HepG2 (cell line): ENCODE results near the gene SCARF1. TPM values are rescaled to one million over a fixed set of nuclear protein-coding genes. Genes with fewer than 3 reads are reported as not detected.

Experiments used
- AHDC1 ChIP-seq: sonication (generic); formaldehyde crosslinking; IDR thresholded peaks from 2 replicates; pipeline ENCODE4 v1.5.1; 2020; ENCODE audit warnings: mild to moderate bottlenecking, missing genetic modification reagents, borderline replicate concordance
- ATAD3A ChIP-seq: sonication (generic); formaldehyde crosslinking; IDR thresholded peaks from 2 replicates; pipeline ENCODE4 v1.4.0; 2020; ENCODE audit warnings: missing genetic modification reagents
- CBX5 ChIP-seq: sonication (generic); formaldehyde crosslinking; IDR thresholded peaks from 2 replicates; pipeline ENCODE4 v1.4.0; 2020; ENCODE audit warnings: missing genetic modification reagents, borderline replicate concordance
- FOSL1 ChIP-seq: sonication (generic); formaldehyde crosslinking; IDR thresholded peaks from 2 replicates; pipeline ENCODE4 v1.9.0; 2021; ENCODE audit warnings: missing genetic modification reagents, borderline replicate concordance
- HOXA5 ChIP-seq: sonication (generic); formaldehyde crosslinking; IDR thresholded peaks from 2 replicates; pipeline ENCODE4 v1.4.0; 2020; ENCODE audit warnings: missing genetic modification reagents
- LCORL ChIP-seq, 2 experiments: fragments of 450-650 bp in 1 of 2; sonication (generic) in 1 of 2; formaldehyde crosslinking in 1 of 2; IDR thresholded peaks; 2 replicates each; pipeline versions ENCODE4 v1.5.0 to v1.6.1; 2017 to 2020; ENCODE audit warnings: antibody characterized with exemption in 1 of 2, missing genetic modification reagents in 1 of 2
- NFIC ChIP-seq: IDR thresholded peaks from 2 replicates; pipeline ENCODE4 v1.6.1; 2012; ENCODE audit warnings: mild to moderate bottlenecking, low read length, inconsistent platforms
- TEF ChIP-seq: sonication (generic); formaldehyde crosslinking; IDR thresholded peaks from 2 replicates; pipeline ENCODE4 v1.5.0; 2020; ENCODE audit warnings: missing genetic modification reagents
- YEATS2 ChIP-seq: sonication (generic); formaldehyde crosslinking; IDR thresholded peaks from 2 replicates; pipeline ENCODE4 v1.4.0; 2020; ENCODE audit warnings: missing genetic modification reagents, borderline replicate concordance
- ZBTB39 ChIP-seq: sonication (generic); formaldehyde crosslinking; IDR thresholded peaks from 2 replicates; pipeline ENCODE4 v1.5.0; 2020; ENCODE audit warnings: missing genetic modification reagents
- ZFP1 ChIP-seq: IDR thresholded peaks from 2 replicates; pipeline ENCODE4 v1.6.1; 2016
- ZFP90 ChIP-seq: sonication (generic); formaldehyde crosslinking; IDR thresholded peaks from 2 replicates; pipeline ENCODE4 v1.8.0; 2022; ENCODE audit warnings: missing genetic modification reagents, mild to moderate bottlenecking, inconsistent platforms, borderline replicate concordance
- ZMAT3 ChIP-seq: sonication (generic); formaldehyde crosslinking; conservative IDR thresholded peaks from 2 replicates; pipeline ENCODE4 v1.7.0; 2021; ENCODE audit warnings: missing genetic modification reagents
- ZNF468 ChIP-seq: sonication (generic); formaldehyde crosslinking; IDR thresholded peaks from 2 replicates; pipeline ENCODE4 v1.8.0; 2022; ENCODE audit warnings: mild to moderate bottlenecking, moderate library complexity, missing genetic modification reagents
- ZNF563 ChIP-seq: sonication (generic); formaldehyde crosslinking; IDR thresholded peaks from 2 replicates; pipeline ENCODE4 v1.8.0; 2022; ENCODE audit warnings: mild to moderate bottlenecking, moderate library complexity, missing genetic modification reagents
- ZNF564 ChIP-seq: sonication (generic); formaldehyde crosslinking; IDR thresholded peaks from 2 replicates; pipeline ENCODE4 v1.8.1; 2023; ENCODE audit warnings: mild to moderate bottlenecking, missing genetic modification reagents
- ZNF782 ChIP-seq: sonication (generic); formaldehyde crosslinking; IDR thresholded peaks from 2 replicates; pipeline ENCODE4 v1.4.0; 2020; ENCODE audit warnings: missing genetic modification reagents, mild to moderate bottlenecking, borderline replicate concordance
- ZNF878 ChIP-seq: sonication (generic); formaldehyde crosslinking; IDR thresholded peaks from 2 replicates; pipeline ENCODE4 v1.8.1; 2023; ENCODE audit warnings: mild to moderate bottlenecking, missing genetic modification reagents, moderate library complexity
- polyA plus RNA-seq, 8 experiments: library from polyadenylated mRNA; depleted of rRNA in 3 of 8; stranded (reverse) in 7 of 8; unstranded in 1 of 8; fragments of >200 nt; fragmentation: Illumina TruSeq in 4 of 8; extraction: Trizol in 4 of 8; gene quantifications; 2 replicates each; pipeline versions ENCODE4 v1.2.1 to v1.2.3, GENCODE V29; 2011 to 2016; ENCODE audit warnings: low read depth in 4 of 8, missing spikeins in 1 of 8, mixed read lengths in 1 of 8; ENCODE audit not compliant: insufficient read depth in 1 of 8
- total RNA-seq, 5 experiments: library from RNA; depleted of rRNA; stranded (reverse); fragments of >200 nt; fragmentation: Illumina TruSeq; extraction: Trizol; gene quantifications; 2 replicates each; pipeline ENCODE4 v1.2.3, GENCODE V29; 2016; ENCODE audit warnings: low read depth in 1 of 5

The SCARF1 gene
- total and polyA plus RNA-seq, 2 of the 13 experiments (the other 11 are each of a cell fraction or from before 2014, with no cell fraction given), result 0.24 to 0.71 TPM

GRCh38 chr17:1627982-1628855 is 17.3 kb downstream of the SCARF1 start, which contains the start of gene SLC43A2 (continued):
- TF ChIP-seq ZBTB39, result no peak
- no peak for TF ChIP-seq FOSL1 (CRISPR knock-in tag)
- TF ChIP-seq ZNF563, result no peak
- TF ChIP-seq ATAD3A (CRISPR knock-in tag), result no peak
- no peak for TF ChIP-seq AHDC1 (CRISPR knock-in tag)
- no peak for TF ChIP-seq CBX5
- TF ChIP-seq NFIC, result no peak
- no peak for TF ChIP-seq HOXA5 (CRISPR knock-in tag)
- no peak for TF ChIP-seq ZNF878
- no peak for TF ChIP-seq TEF
- TF ChIP-seq ZMAT3 (CRISPR knock-in tag), result no peak
- TF ChIP-seq ZNF564 (CRISPR knock-in tag), result 0 out of 2 replicates have a peak, but pooled peaks have one; percentile 44
- TF ChIP-seq ZFP1 (CRISPR knock-in tag), result no peak
- TF ChIP-seq ZNF782 (CRISPR knock-in tag), result no peak
- TF ChIP-seq YEATS2, result 0 out of 2 replicates have a peak, but pooled peaks have one; percentile 11
- TF ChIP-seq ZNF468 (CRISPR knock-in tag), result no peak; the same call in 1 of the 2 replicates
- no peak for TF ChIP-seq ZFP90
- no peak for TF ChIP-seq LCORL (IDR thresholded peaks at IDR 0.05)
- TF ChIP-seq LCORL (CRISPR knock-in tag; IDR thresholded peaks at IDR 0.05), result 0 out of 2 replicates have a peak, but pooled peaks have one; percentile 2
